Measurements from ENCODE around the gene GATAD2A.

Gene GATAD2A

DNA sequence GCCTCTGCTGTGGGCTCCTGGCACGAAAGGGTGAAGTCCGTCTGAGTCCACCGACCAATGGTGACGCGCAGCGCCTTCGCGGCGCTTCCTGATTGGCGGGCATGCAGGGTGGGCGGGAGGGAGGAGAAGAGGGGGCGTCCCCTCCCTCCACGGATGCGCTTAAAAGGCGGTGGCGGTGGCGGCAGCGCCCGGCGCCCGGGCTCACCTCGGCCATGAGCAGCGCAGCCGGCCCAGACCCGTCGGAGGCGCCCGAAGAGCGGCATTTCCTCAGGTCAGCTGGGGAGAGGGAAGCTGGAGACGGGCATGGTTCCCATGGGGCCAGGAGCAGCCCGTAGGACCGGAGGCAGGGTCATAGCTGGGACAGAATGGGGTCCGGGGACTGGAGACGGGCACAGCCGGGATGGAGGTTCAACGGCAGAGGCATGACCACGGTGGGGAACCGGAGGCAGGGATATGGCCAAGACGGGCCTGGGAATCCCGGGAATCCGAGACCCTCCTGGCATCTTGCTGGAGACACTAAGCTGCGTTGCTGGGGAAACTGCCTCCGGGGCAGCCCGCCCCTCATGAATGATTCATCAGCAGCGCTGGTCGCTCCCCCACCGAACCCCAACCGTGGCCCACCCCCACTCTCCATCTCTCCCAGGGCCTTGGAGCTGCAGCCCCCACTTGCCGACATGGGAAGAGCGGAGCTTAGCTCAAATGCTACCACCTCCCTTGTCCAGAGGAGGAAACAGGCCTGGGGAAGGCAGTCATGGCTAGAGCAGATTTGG is 123.4 kb downstream of the GATAD2A start, which contains the start of gene YJEFN3:
Gene YJEFN3, plus strand, starts transcription at position 191 of the 770 bp plus-strand sequence. Its CDS starts 22 bp downstream, at position 213.
- peaks cover 8% of the 10 kb centered on the region for H3K4me1 Mint-ChIP-seq
- no peaks in the 10 kb centered on the region for H3K27me3 Mint-ChIP-seq
- H3K4me3 Mint-ChIP-seq = no peak within 1 kb of the TSS
- DNase-seq (ENCODE audit: low spot score in 2 of 2) (no peak), ATAC-seq (replicated peaks; ENCODE audit: extremely low read depth, poor library complexity, severe bottlenecking) (no peak)
- peaks cover 24% of the 10 kb centered on the region for H3K36me3 Mint-ChIP-seq (ENCODE audit: insufficient read depth)
- no peaks in the 10 kb centered on the region for H3K9me3 Mint-ChIP-seq
- peak within 1 kb of the TSS; percentile 75 for H3K27ac Mint-ChIP-seq (ENCODE audit: low read depth)

DNA sequence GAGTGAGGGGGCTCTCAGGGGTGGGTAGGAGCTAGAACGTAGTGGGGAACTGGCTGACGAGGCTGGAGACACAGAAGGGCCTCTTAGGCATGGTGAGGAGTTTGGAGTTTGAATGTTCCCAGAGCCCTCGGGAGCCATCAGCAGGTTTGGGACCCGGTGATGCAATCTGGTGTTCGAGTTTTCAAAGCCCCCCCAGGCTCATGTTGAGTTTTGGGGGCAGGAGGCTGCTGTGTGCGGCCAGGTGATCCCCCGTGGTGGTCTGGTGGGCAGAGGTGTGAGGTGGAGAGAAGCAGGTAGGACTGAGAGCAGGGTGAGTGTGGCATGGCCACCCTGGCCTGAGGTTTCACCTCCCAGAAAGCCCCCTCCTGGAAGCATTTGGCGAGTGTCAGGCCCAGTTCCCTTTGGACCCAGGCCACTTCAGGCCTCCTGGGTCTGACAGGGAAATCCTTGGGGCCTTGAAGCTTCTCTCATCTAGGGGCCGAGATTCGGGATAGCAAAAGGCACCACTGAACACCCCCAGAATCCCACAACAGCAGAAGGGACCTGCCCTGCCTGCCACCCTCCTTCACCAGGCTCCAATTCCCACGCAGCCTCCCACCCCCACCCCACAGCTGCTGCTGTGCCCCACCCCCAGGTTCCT is 124.4 kb downstream of the GATAD2A start:
- no peak overlapping the region for H3K4me3 Mint-ChIP-seq
- no peaks in the 10 kb centered on the region for H3K9me3 Mint-ChIP-seq
- peaks cover 26% of the 10 kb centered on the region for H3K36me3 Mint-ChIP-seq (ENCODE audit: insufficient read depth)
- DNase-seq (ENCODE audit: low spot score in 2 of 2) (no peak), ATAC-seq (replicated peaks; ENCODE audit: extremely low read depth, poor library complexity, severe bottlenecking) (no peak)
- peaks cover 11% of the 10 kb centered on the region for H3K4me1 Mint-ChIP-seq
- H3K27ac Mint-ChIP-seq (ENCODE audit: low read depth) = peak overlapping the region; percentile 75
- no peaks in the 10 kb centered on the region for H3K27me3 Mint-ChIP-seq

DNA sequence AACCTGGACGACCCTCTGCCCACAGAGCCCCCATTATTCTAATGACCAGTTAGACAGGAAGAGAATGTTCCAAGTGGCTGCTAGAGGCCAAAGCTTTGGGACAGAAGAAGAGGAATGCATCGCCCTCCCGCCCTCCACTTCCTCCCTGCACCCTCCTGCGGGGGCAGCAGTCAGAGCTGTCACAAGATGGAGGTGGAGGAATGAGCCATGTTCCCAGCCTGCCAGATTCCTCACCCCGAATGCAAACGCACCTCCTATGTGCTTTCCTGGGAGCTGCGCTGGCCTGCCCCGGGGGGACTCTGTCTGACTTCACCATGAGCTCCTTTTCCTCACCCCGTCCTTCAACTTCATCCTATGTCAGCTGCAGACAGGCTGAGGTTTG is 124.9 kb downstream of the GATAD2A start:
- DNase-seq (ENCODE audit: low spot score in 2 of 2) (no peak), ATAC-seq (replicated peaks; ENCODE audit: extremely low read depth, poor library complexity, severe bottlenecking) (no peak)
- H3K4me1 Mint-ChIP-seq = peaks cover 11% of the 10 kb centered on the region
- H3K9me3 Mint-ChIP-seq = no peaks in the 10 kb centered on the region
- H3K4me3 Mint-ChIP-seq = no peak overlapping the region
- H3K36me3 Mint-ChIP-seq (ENCODE audit: insufficient read depth) = peaks cover 26% of the 10 kb centered on the region
- H3K27ac Mint-ChIP-seq (ENCODE audit: low read depth) = no peak overlapping the region
- H3K27me3 Mint-ChIP-seq = no peaks in the 10 kb centered on the region

- Mint-ChIP-seq H3K9me3 (no peaks in the 10 kb centered on the region), H3K27me3 (no peaks in the 10 kb centered on the region), H3K27ac (ENCODE audit: low read depth) (no peak overlapping the region), H3K4me1 (peaks cover 11% of the 10 kb centered on the region), H3K4me3 (peak overlapping the region; percentile 3), H3K36me3 (ENCODE audit: insufficient read depth) (peaks cover 26% of the 10 kb centered on the region)
- ATAC-seq (replicated peaks; ENCODE audit: extremely low read depth, poor library complexity, severe bottlenecking) (no peak), DNase-seq (ENCODE audit: low spot score in 2 of 2) (no peak)
These were observed 125.4 kb downstream of the GATAD2A start for GRCh38 chr19:19530889-19531288.

GRCh38 chr19:19531951-19532805 is 126.7 kb downstream of the GATAD2A start:
- no peaks in the 10 kb centered on the region for H3K27me3 Mint-ChIP-seq
- no peaks in the 10 kb centered on the region for H3K9me3 Mint-ChIP-seq
- peaks cover 19% of the 10 kb centered on the region for H3K36me3 Mint-ChIP-seq (ENCODE audit: insufficient read depth)
- H3K4me3 Mint-ChIP-seq = no peak overlapping the region
- peak; percentile 75 to 91 for DNase-seq (ENCODE audit: low spot score in 2 of 2)
- H3K27ac Mint-ChIP-seq (ENCODE audit: low read depth) = peak overlapping the region; percentile 85
- peak; percentile 82 for ATAC-seq (replicated peaks; ENCODE audit: extremely low read depth, poor library complexity, severe bottlenecking)
- H3K4me1 Mint-ChIP-seq = peaks cover 16% of the 10 kb centered on the region

GRCh38 chr19:19532806-19533701 is 127.6 kb downstream of the GATAD2A start:
- no peak overlapping the region for H3K4me3 Mint-ChIP-seq
- DNase-seq (ENCODE audit: low spot score in 2 of 2) (no peak), ATAC-seq (replicated peaks; ENCODE audit: extremely low read depth, poor library complexity, severe bottlenecking) (no peak)
- peaks cover 21% of the 10 kb centered on the region for H3K36me3 Mint-ChIP-seq (ENCODE audit: insufficient read depth)
- no peak overlapping the region for H3K27ac Mint-ChIP-seq (ENCODE audit: low read depth)
- H3K9me3 Mint-ChIP-seq = no peaks in the 10 kb centered on the region
- H3K4me1 Mint-ChIP-seq = peaks cover 16% of the 10 kb centered on the region
- H3K27me3 Mint-ChIP-seq = no peaks in the 10 kb centered on the region

DNA sequence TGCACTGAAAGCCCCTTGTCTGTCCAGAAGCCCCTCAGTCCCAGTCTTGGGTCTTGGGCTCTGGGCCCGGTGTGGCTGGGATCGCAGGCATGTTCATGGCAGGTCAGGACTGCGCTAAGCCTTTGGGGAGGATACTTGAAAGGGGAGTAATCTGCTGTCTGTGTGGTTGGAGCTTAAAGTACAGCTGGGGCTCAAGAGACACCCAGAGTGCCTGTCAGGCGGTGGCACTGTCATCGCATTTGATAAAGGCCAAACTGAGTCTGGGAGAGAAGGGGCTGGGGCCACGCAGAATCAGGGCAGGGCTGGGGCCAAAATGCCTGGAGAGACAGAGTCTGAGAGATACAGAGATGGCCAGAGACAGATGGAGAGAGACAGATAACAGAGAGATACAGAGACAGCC is 128.4 kb downstream of the GATAD2A start:
- no peaks in the 10 kb centered on the region for H3K9me3 Mint-ChIP-seq
- peaks cover 19% of the 10 kb centered on the region for H3K36me3 Mint-ChIP-seq (ENCODE audit: insufficient read depth)
- no peak for ATAC-seq (replicated peaks; ENCODE audit: extremely low read depth, poor library complexity, severe bottlenecking)
- H3K4me1 Mint-ChIP-seq = peaks cover 22% of the 10 kb centered on the region
- DNase-seq (ENCODE audit: low spot score in 2 of 2) = no peak
- peak overlapping the region; percentile 23 for H3K27ac Mint-ChIP-seq (ENCODE audit: low read depth)
- H3K27me3 Mint-ChIP-seq = peaks cover 6% of the 10 kb centered on the region
- no peak overlapping the region for H3K4me3 Mint-ChIP-seq

DNA sequence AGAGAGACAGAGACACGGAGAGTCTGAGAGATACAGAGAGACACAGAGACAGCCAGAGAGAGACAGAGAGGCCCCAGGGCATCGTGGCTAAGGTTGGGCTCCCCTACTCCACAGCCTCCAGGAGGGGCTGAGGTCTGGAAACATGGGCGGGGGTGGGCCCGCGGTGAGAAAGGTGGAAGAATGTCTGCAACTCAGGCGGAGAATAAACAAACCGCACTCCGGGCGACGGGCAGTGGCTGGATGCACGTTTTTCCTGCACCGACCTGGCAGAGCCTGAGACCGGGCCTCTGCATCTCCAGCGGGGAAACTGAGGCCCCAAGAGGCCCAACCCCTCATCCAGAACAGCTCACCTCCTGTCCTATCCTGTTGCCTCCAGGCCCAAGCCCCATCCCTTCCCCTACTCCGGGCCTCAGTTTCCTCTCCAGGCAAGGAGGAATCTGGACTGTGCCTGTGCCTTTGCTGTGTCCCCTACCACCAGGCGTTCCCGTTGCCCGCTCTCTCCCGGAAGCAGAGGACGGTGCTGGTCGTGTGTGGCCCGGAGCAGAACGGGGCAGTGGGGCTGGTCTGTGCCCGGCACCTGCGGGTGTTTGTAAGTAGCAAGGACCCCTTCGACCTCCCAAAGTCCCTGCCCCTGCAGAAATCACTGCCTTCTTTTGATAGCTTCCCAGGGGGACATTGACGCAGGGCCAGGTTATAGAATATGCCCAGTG is 129.2 kb downstream of the GATAD2A start:
- H3K36me3 Mint-ChIP-seq (ENCODE audit: insufficient read depth) = peaks cover 13% of the 10 kb centered on the region
- H3K27ac Mint-ChIP-seq (ENCODE audit: low read depth) = peak overlapping the region; percentile 23
- H3K4me3 Mint-ChIP-seq = no peak overlapping the region
- no peak for DNase-seq (ENCODE audit: low spot score in 2 of 2)
- ATAC-seq (replicated peaks; ENCODE audit: extremely low read depth, poor library complexity, severe bottlenecking) = no peak
- H3K4me1 Mint-ChIP-seq = peaks cover 24% of the 10 kb centered on the region
- H3K9me3 Mint-ChIP-seq = no peaks in the 10 kb centered on the region
- H3K27me3 Mint-ChIP-seq = peaks cover 11% of the 10 kb centered on the region

DNA sequence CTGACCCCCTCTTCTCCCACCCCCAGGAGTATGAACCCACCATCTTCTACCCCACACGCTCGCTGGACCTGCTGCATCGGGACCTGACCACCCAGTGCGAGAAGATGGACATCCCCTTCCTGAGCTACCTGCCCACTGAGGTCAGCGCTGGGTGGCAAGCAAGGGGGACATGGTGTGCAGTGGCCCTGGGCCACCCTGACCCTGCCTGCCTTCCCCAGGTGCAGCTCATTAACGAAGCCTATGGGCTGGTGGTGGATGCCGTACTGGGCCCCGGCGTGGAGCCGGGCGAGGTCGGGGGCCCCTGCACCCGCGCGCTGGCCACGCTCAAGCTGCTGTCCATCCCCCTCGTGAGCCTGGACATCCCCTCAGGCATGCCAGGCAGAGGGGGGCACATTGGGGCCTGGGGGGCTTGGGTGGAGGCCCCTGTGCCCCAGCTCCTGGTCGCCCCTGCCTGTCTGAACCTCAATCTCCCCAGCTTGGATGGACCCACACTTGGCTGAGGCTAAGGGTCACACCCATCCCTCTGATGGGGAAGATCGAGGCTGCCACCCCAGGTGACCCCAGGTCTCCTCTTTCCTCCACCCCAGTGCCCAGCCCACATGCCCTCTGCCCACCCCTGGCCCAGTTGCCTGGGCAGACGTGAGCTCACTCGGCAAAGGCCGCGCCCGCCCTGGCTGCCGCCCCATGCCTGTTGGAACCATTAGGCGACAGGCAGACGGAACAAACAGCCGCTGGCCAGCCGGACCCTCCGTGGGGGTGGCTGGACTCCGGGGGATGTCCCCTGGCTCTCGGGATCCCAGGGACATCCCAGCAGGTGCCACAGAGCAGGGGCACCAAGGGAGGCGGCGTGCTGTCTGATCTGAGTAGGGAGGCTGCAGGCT is 130.1 kb downstream of the GATAD2A start:
- H3K27ac Mint-ChIP-seq (ENCODE audit: low read depth) = no peak overlapping the region
- no peak overlapping the region for H3K4me3 Mint-ChIP-seq
- H3K4me1 Mint-ChIP-seq = peaks cover 24% of the 10 kb centered on the region
- peaks cover 9% of the 10 kb centered on the region for H3K36me3 Mint-ChIP-seq (ENCODE audit: insufficient read depth)
- H3K9me3 Mint-ChIP-seq = no peaks in the 10 kb centered on the region
- DNase-seq (ENCODE audit: low spot score in 2 of 2) = no peak
- H3K27me3 Mint-ChIP-seq = peaks cover 11% of the 10 kb centered on the region
- ATAC-seq (replicated peaks; ENCODE audit: extremely low read depth, poor library complexity, severe bottlenecking) = no peak

GRCh38 chr19:19537075-19538048 is 131.9 kb downstream of the GATAD2A start:
- Mint-ChIP-seq H3K9me3 (no peaks in the 10 kb centered on the region), H3K27me3 (peaks cover 11% of the 10 kb centered on the region), H3K36me3 (ENCODE audit: insufficient read depth) (peaks cover 9% of the 10 kb centered on the region), H3K4me3 (peak overlapping the region; percentile 61), H3K4me1 (peaks cover 19% of the 10 kb centered on the region), H3K27ac (ENCODE audit: low read depth) (peak overlapping the region; percentile 74)
- no peak for ATAC-seq (replicated peaks; ENCODE audit: extremely low read depth, poor library complexity, severe bottlenecking)
- DNase-seq (ENCODE audit: low spot score in 2 of 2) = no peak

All from central memory CD8-positive, alpha-beta T cell (primary cell).